GM12878 (cell line): ENCODE results near the gene CHPT1. TPM values are rescaled to one million over a fixed set of nuclear protein-coding genes. Genes with fewer than 3 reads are reported as not detected.
A peak's percentile ranks its signal among the peaks of the same experiment; 100 is the strongest.

Experiments used
- ATAC-seq: fragments of 200-7000 bp; cut with Tn5 transposase; 3 replicates; pipeline ENCODE4 v1.9.1; 2020; ENCODE audit warnings: mild to moderate bottlenecking, moderate library complexity
- BruUV-seq: library from RNA; stranded (reverse); fragments of 400-500 nt; replicated peaks from 2 replicates; lab custom pipeline; 2021; lab: Mats Ljungman, UMichigan
- CTCF ChIA-PET: fragments of 300-600 bp; sonication (Branson Sonifier 250); formaldehyde crosslinking; extraction: SDS; loops from one replicate; lab custom pipeline; 2021; ENCODE audit warnings: inconsistent platforms; lab: Yijun Ruan, JAX
- POLR2A ChIA-PET: fragments of 350-600 bp; formaldehyde crosslinking; extraction: SDS; loops from one replicate; lab custom pipeline; 2021; ENCODE audit warnings: inconsistent platforms; lab: Charles Lee
- RAD21 ChIA-PET: fragments of 300-600 bp; sonication (Branson Sonifier 250); formaldehyde crosslinking; loops from one replicate; lab custom pipeline; 2023; ENCODE audit warnings: antibody characterized with exemption; ENCODE audit not compliant: unreplicated experiment; lab: Charles Lee
- SMC1A ChIA-PET: fragments of 300-600 bp; sonication (Branson Sonifier 250); formaldehyde crosslinking; loops from one replicate; lab custom pipeline; 2023; ENCODE audit not compliant: unreplicated experiment, uncharacterized antibody; lab: Charles Lee
- DNase-seq: peaks from one replicate; pipeline ENCODE4 v3.0.0-alpha.2; 2011; ENCODE audit warnings: low read depth, low spot score
- FAIRE-seq: peaks from 3 replicates; lab custom pipeline; 2011; peaks lifted over from hg19 to GRCh38; lab: Jason Lieb, UNC
- H2AFZ ChIP-seq: 2 replicates; pipeline ENCODE4 v1.6.0; 2011; ENCODE audit warnings: low read depth, low read length, control low read depth; ENCODE audit not compliant: control insufficient read depth
- H3K27ac ChIP-seq: 2 replicates; pipeline ENCODE4 v1.5.1; 2011; ENCODE audit warnings: control low read depth; ENCODE audit not compliant: control insufficient read depth, insufficient read depth
- H3K27me3 ChIP-seq, 2 experiments: replicated peaks in 1 of 2; 2 replicates each; pipeline versions ENCODE4 v1.6.0 to v1.6.1; 2011; ENCODE audit warnings: low read length in 1 of 2; ENCODE audit not compliant: control insufficient read depth in 2 of 2, insufficient read depth in 2 of 2
- H3K36me3 ChIP-seq, 2 experiments: 2 replicates each; pipeline ENCODE4 v1.5.1; 2011; ENCODE audit warnings: low read length in 1 of 2; ENCODE audit not compliant: control insufficient read depth in 2 of 2, insufficient read depth in 2 of 2
- H3K4me1 ChIP-seq: 2 replicates; pipeline ENCODE4 v1.6.1; 2011; ENCODE audit warnings: mild to moderate bottlenecking, low read length, moderate library complexity, mixed read lengths; ENCODE audit not compliant: control insufficient read depth, insufficient read depth
- H3K4me2 ChIP-seq: 2 replicates; pipeline ENCODE4 v1.6.0; 2011; ENCODE audit warnings: control low read depth; ENCODE audit not compliant: control insufficient read depth, insufficient read depth
- H3K4me3 ChIP-seq: fragments of 200-600 bp; sonication (generic); 2 replicates; pipeline ENCODE4 v1.5.1; 2016
- H3K79me2 ChIP-seq: 2 replicates; pipeline ENCODE4 v1.6.0; 2011; ENCODE audit warnings: low read length; ENCODE audit not compliant: control insufficient read depth, insufficient read depth
- H3K9ac ChIP-seq: 2 replicates; pipeline ENCODE4 v1.8.0; 2011; ENCODE audit warnings: low read length, control low read depth, mixed read lengths; ENCODE audit not compliant: control insufficient read depth, insufficient read depth
- H3K9me3 ChIP-seq: replicated peaks from 3 replicates; pipeline ENCODE4 v1.5.1; 2011; ENCODE audit warnings: mild to moderate bottlenecking, low read length; ENCODE audit not compliant: control insufficient read depth, insufficient read depth
- H4K20me1 ChIP-seq: 2 replicates; pipeline ENCODE4 v1.6.0; 2011; ENCODE audit not compliant: control insufficient read depth, insufficient read depth
- CTCF ChIP-seq, 3 experiments: IDR thresholded peaks in 2 of 3; conservative IDR thresholded peaks in 1 of 3; 2 replicates each; pipeline ENCODE4 v1.5.1; 2011; ENCODE audit warnings: low read depth in 3 of 3, low read length in 3 of 3, mild to moderate bottlenecking in 3 of 3, control low read depth in 2 of 3, moderate library complexity in 2 of 3, inconsistent platforms in 1 of 3, mixed read lengths in 1 of 3; ENCODE audit not compliant: control insufficient read depth in 2 of 3, insufficient read depth in 1 of 3; ENCODE audit errors: extremely low read depth in 1 of 3
- RELA ChIP-seq: fragments of 450-650 bp; IDR thresholded peaks from 2 replicates; pipeline ENCODE4 v1.8.0; 2014; ENCODE audit warnings: borderline replicate concordance; ENCODE audit not compliant: partially characterized antibody
- SMAD5 ChIP-seq: IDR thresholded peaks from 2 replicates; pipeline ENCODE4 v1.6.1; 2016; ENCODE audit warnings: antibody characterized with exemption, low read depth
- WGBS: methylation state at CpG from one replicate; pipeline ENCODE4 v1.1.6; 2016; ENCODE audit warnings: low lambda C conversion rate; ENCODE audit not compliant: insufficient replicate concordance, insufficient coverage; ENCODE audit errors: missing lambda C conversion rate; 5-methylcytosine and 5-hydroxymethylcytosine counted together
- in situ Hi-C: fragments of 300-500 bp; cut with MboI; formaldehyde crosslinking; loops from 9 replicates; pipeline ENCODE4 v1.14.3; 2018; ENCODE audit warnings: mixed read lengths
- intact Hi-C: fragments of 100-400 bp; cut with micrococcal nuclease; formaldehyde crosslinking; loops from one replicate; pipeline ENCODE4 v1.14.2; 2022; ENCODE audit not compliant: unreplicated experiment
- polyA plus RNA-seq, 11 experiments: library from polyadenylated mRNA; depleted of rRNA in 4 of 11; unstranded in 6 of 11; stranded (reverse) in 5 of 11; fragments of >200 nt; fragmentation: Nextera tagmentation in 4 of 11; fragmentation: Illumina TruSeq in 1 of 11; extraction: Ambion mirVana in 4 of 11; extraction: Trizol in 1 of 11; gene quantifications; 1 replicate in 1 of 11; 2 replicates in 10 of 11; pipeline versions ENCODE4 v1.2.1 to v1.2.3, GENCODE V29; 2011 to 2016; ENCODE audit warnings: inconsistent platforms in 2 of 11, missing spikeins in 2 of 11, low read depth in 1 of 11
- total RNA-seq, 4 experiments: library from RNA; depleted of rRNA in 3 of 4; stranded (reverse); fragments of >200 nt in 3 of 4; fragmentation: Illumina TruSeq in 1 of 4; extraction: Trizol in 1 of 4; gene quantifications; 2 replicates each; pipeline versions ENCODE4 v1.2.1 to v1.2.3, GENCODE V29; 2013 to 2021

CHPT1 gene
- total and polyA plus RNA-seq, 10 of the 15 experiments (the other 5 are each of a cell fraction or from before 2014, with no cell fraction given), result 0.85 to 10.2 (median 3.9) TPM

GRCh38 chr12:101698800-101699347 lies 1.4 kb downstream of the CHPT1 start:
- TSS peak; percentile 46 for BruUV-seq
- Histone ChIP-seq H3K9me3 (no peaks in the 10 kb centered on the region), H3K79me2 (no peaks in the 10 kb centered on the region), H4K20me1 (no peaks in the 10 kb centered on the region), H3K27me3 (no peaks in the 10 kb centered on the region), H3K27ac (no peak overlapping the region), H3K4me2 (peak overlapping the region; percentile 98), H2AFZ (peak overlapping the region; percentile 88; the same call in 1 of the 2 replicates), H3K4me3 (peak overlapping the region; percentile 78), H3K36me3 (no peaks in the 10 kb centered on the region), H3K4me1 (peaks cover 4% of the 10 kb centered on the region), H3K9ac (peak overlapping the region; percentile 78)
- in situ Hi-C loops, result no loop called here
- ATAC-seq (peak; percentile 22), FAIRE-seq (no peak), DNase-seq (no peak)
- TF ChIP-seq CTCF (IDR thresholded peaks at IDR 0.05 in 2 of 3, conservative IDR thresholded peaks at IDR 0.05 in 1 of 3; ENCODE audit: control insufficient read depth in 2 of 3, extremely low read depth in 1 of 3, insufficient read depth in 1 of 3, low read depth in 3 of 3, low read length in 3 of 3) (peak in 1 of 3 experiments; percentile 13; a peak in 1 of 6 replicates), RELA (no peak), SMAD5 (no peak)
- ChIA-PET RAD21 (interaction anchor here (1.5 kb wide), 1 partner anchor 131 kb away, joined by 3 read pairs; no protein-coding TSS in a partner anchor), CTCF (interaction anchor here (0.8 to 1.0 kb wide), 2 partner anchors 15 to 141 kb away, joined by 3 to 4 read pairs; no protein-coding TSS in a partner anchor), SMC1A (no interaction called here), POLR2A (interaction anchor here (1.0 kb wide), 1 partner anchor 23 kb away, joined by 5 read pairs; no protein-coding TSS in a partner anchor)
- intact Hi-C loops, result loop anchor here (10.0 kb wide), 1 partner anchor 124 kb away; no protein-coding TSS in a partner anchor
- 92% methylated on average over 12 of the region's 12 CpGs for WGBS
